CD4-positive, CD25-positive, alpha-beta regulatory T cell (primary cell): ENCODE results near the gene IMMP2L. TPM values are rescaled to one million over a fixed set of nuclear protein-coding genes. Genes with fewer than 3 reads are reported as not detected.
"Not testable (repeated sequence)": the region's sequence is repeated elsewhere in the genome, so short reads cannot be mapped to it uniquely, and the experiment has no call there.

Source experiments
- ATAC-seq, 2 donors: fragments of 150-1000 bp; cut with Tn5 transposase; one replicate each; pipeline ENCODE4 v1.10.0; 2021; ENCODE audit warnings: low read depth in 2 of 2, moderate number of reproducible peaks in 2 of 2, moderate library complexity in 1 of 2
- DNase-seq, 3 donors: peaks; one replicate each; pipeline versions ENCODE4 v3.0.0 to v3.0.0-alpha.2; 2012 to 2022; ENCODE audit warnings: mixed read lengths in 1 of 3
- H3K27ac ChIP-seq: one replicate; pipeline ENCODE4 v1.7.0; 2013; ENCODE audit warnings: mild to moderate bottlenecking, low read length; ENCODE audit not compliant: insufficient read depth, poor library complexity, severe bottlenecking
- H3K27me3 ChIP-seq: one replicate; pipeline ENCODE4 v1.7.0; 2013; ENCODE audit warnings: low read length; ENCODE audit not compliant: control insufficient read depth, insufficient read depth
- H3K36me3 ChIP-seq: one replicate; pipeline ENCODE4 v1.7.0; 2013; ENCODE audit warnings: mild to moderate bottlenecking, low read length, moderate library complexity; ENCODE audit not compliant: control insufficient read depth, insufficient read depth
- H3K4me1 ChIP-seq: 2 replicates; pipeline ENCODE4 v1.7.0; 2013; ENCODE audit warnings: mild to moderate bottlenecking, low read length; ENCODE audit not compliant: insufficient read depth, control insufficient read depth, poor library complexity, severe bottlenecking
- H3K4me3 ChIP-seq: one replicate; pipeline ENCODE4 v1.7.0; 2013; ENCODE audit warnings: low read depth, mild to moderate bottlenecking, low read length, moderate library complexity
- H3K9me3 ChIP-seq, 2 experiments: 1 replicate in 1 of 2; 2 replicates in 1 of 2; pipeline ENCODE4 v1.7.0; 2013; ENCODE audit warnings: low read length in 2 of 2, mild to moderate bottlenecking in 1 of 2, moderate library complexity in 1 of 2; ENCODE audit not compliant: control insufficient read depth in 2 of 2
- H3K27ac Mint-ChIP-seq, 3 donors: one replicate each; pipeline ENCODE4 v1.8.0; 2020 to 2022; ENCODE audit warnings: mild to moderate bottlenecking in 3 of 3, mixed read lengths in 3 of 3, moderate library complexity in 2 of 3
- H3K27me3 Mint-ChIP-seq: one replicate; pipeline ENCODE4 v1.8.0; 2022; ENCODE audit warnings: mild to moderate bottlenecking, mixed read lengths
- H3K36me3 Mint-ChIP-seq: one replicate; pipeline ENCODE4 v1.8.0; 2020; ENCODE audit warnings: mixed read lengths
- H3K4me1 Mint-ChIP-seq, 4 donors: one replicate each; pipeline ENCODE4 v1.8.0; 2020 to 2022; ENCODE audit warnings: mixed read lengths in 4 of 4, mild to moderate bottlenecking in 1 of 4
- H3K4me3 Mint-ChIP-seq, 4 donors: one replicate each; pipeline ENCODE4 v1.8.0; 2020 to 2022; ENCODE audit warnings: mild to moderate bottlenecking in 4 of 4, mixed read lengths in 4 of 4, moderate library complexity in 3 of 4
- H3K9me3 Mint-ChIP-seq, 7 donors: one replicate each; pipeline ENCODE4 v1.8.0; 2020 to 2022; ENCODE audit warnings: mixed read lengths in 7 of 7, mild to moderate bottlenecking in 3 of 7, moderate library complexity in 2 of 7
- polyA plus RNA-seq, 4 donors: library from polyadenylated mRNA; unstranded; fragments of 300-500 nt; fragmentation: Illumina TruSeq; gene quantifications; one replicate each; pipeline ENCODE4 v1.2.3, GENCODE V29; 2021
- total RNA-seq: library from RNA; stranded (reverse); gene quantifications from one replicate; pipeline ENCODE4 v1.2.3, GENCODE V29; 2022

The IMMP2L gene
- total and polyA plus RNA-seq, 5 donors from 2014 or later = 8.9 to 23.8 (median 17.1) TPM

GRCh38 chr7:111470998-111471397 is 91.3 kb downstream of the IMMP2L start:
- H3K4me1 ChIP-seq = no peaks in the 10 kb centered on the region
- H3K4me3 Mint-ChIP-seq = no peak overlapping the region
- no peaks in the 10 kb centered on the region for H3K27me3 Mint-ChIP-seq
- no peak overlapping the region for H3K27ac ChIP-seq
- H3K9me3 ChIP-seq = no peaks in the 10 kb centered on the region
- H3K36me3 Mint-ChIP-seq = peaks cover 11% of the 10 kb centered on the region
- H3K4me3 ChIP-seq = no peak overlapping the region
- no peaks in the 10 kb centered on the region for H3K36me3 ChIP-seq
- no peak for DNase-seq
- no peak overlapping the region for H3K27ac Mint-ChIP-seq
- H3K9me3 Mint-ChIP-seq = peaks cover 0 to 12% (median 5%) of the 10 kb centered on the region in 7 donors
- ATAC-seq = no peak
- H3K4me1 Mint-ChIP-seq = peaks cover 0 to 5% (median 0%) of the 10 kb centered on the region in 4 donors
- H3K27me3 ChIP-seq = no peaks in the 10 kb centered on the region

GRCh38 chr7:111469894-111470293 is 92.4 kb downstream of the IMMP2L start:
- Mint-ChIP-seq H3K36me3 (peaks cover 11% of the 10 kb centered on the region), H3K9me3 (peaks cover 0 to 12% (median 5%) of the 10 kb centered on the region in 7 donors)
- not testable (repeated sequence) for H3K27me3 Mint-ChIP-seq, H3K4me1 ChIP-seq, DNase-seq, H3K27ac Mint-ChIP-seq, H3K4me3 Mint-ChIP-seq, H3K9me3 ChIP-seq, H3K27ac ChIP-seq, H3K4me1 Mint-ChIP-seq, ATAC-seq, H3K27me3 ChIP-seq, H3K4me3 ChIP-seq, H3K36me3 ChIP-seq

- H3K36me3 ChIP-seq, ATAC-seq, H3K27ac Mint-ChIP-seq, H3K4me1 ChIP-seq, H3K4me1 Mint-ChIP-seq, H3K27me3 Mint-ChIP-seq, DNase-seq, H3K27me3 ChIP-seq, H3K4me3 ChIP-seq, H3K4me3 Mint-ChIP-seq, H3K9me3 Mint-ChIP-seq, H3K27ac ChIP-seq, H3K9me3 ChIP-seq: not testable (repeated sequence)
- peaks cover 11% of the 10 kb centered on the region for H3K36me3 Mint-ChIP-seq
Measured at GRCh38 chr7:111465774-111466173, 96.5 kb downstream of the IMMP2L start.

GRCh38 chr7:111460695-111461094 is 101.6 kb downstream of the IMMP2L start:
- Histone ChIP-seq H3K27me3 (no peaks in the 10 kb centered on the region), H3K4me3 (no peak overlapping the region), H3K4me1 (no peaks in the 10 kb centered on the region), H3K9me3 (no peaks in the 10 kb centered on the region), H3K27ac (no peak overlapping the region), H3K36me3 (no peaks in the 10 kb centered on the region)
- Mint-ChIP-seq H3K4me3 (no peak overlapping the region), H3K27ac (no peak overlapping the region), H3K4me1 (peaks cover 0 to 9% (median 6%) of the 10 kb centered on the region in 4 donors), H3K9me3 (peaks cover 0 to 2% (median 0%) of the 10 kb centered on the region in 7 donors), H3K36me3 (peaks cover 4% of the 10 kb centered on the region), H3K27me3 (no peaks in the 10 kb centered on the region)
- DNase-seq = no peak
- ATAC-seq = no peak

GRCh38 chr7:111459757-111460280 is 102.5 kb downstream of the IMMP2L start:
- H3K4me1 Mint-ChIP-seq = peaks cover 0 to 9% (median 6%) of the 10 kb centered on the region in 4 donors

GRCh38 chr7:111459065-111459756 is 103.1 kb downstream of the IMMP2L start:
- Mint-ChIP-seq H3K36me3 (peaks cover 4% of the 10 kb centered on the region), H3K9me3 (peaks cover 0 to 1% (median 0%) of the 10 kb centered on the region in 7 donors), H3K4me3 (no peak overlapping the region), H3K27me3 (no peaks in the 10 kb centered on the region), H3K27ac (no peak overlapping the region), H3K4me1 (peaks cover 0 to 9% (median 6%) of the 10 kb centered on the region in 4 donors)
- DNase-seq (no peak), ATAC-seq (no peak)
- H3K4me1 ChIP-seq = no peaks in the 10 kb centered on the region
- H3K36me3 ChIP-seq = no peaks in the 10 kb centered on the region
- no peak overlapping the region for H3K27ac ChIP-seq
- H3K9me3 ChIP-seq = no peaks in the 10 kb centered on the region
- H3K27me3 ChIP-seq = no peaks in the 10 kb centered on the region
- no peak overlapping the region for H3K4me3 ChIP-seq

More at GRCh38 chr7:111459757-111460280, 102.5 kb downstream of the IMMP2L start:
- Histone ChIP-seq H3K27ac (no peak overlapping the region), H3K27me3 (no peaks in the 10 kb centered on the region), H3K4me3 (no peak overlapping the region), H3K4me1 (no peaks in the 10 kb centered on the region), H3K36me3 (no peaks in the 10 kb centered on the region), H3K9me3 (no peaks in the 10 kb centered on the region)
- Mint-ChIP-seq H3K27ac (no peak overlapping the region), H3K36me3 (peaks cover 4% of the 10 kb centered on the region), H3K27me3 (no peaks in the 10 kb centered on the region), H3K4me3 (no peak overlapping the region), H3K9me3 (peaks cover 0 to 2% (median 0%) of the 10 kb centered on the region in 7 donors)
- no peak for ATAC-seq
- no peak for DNase-seq

GRCh38 chr7:111450705-111451104 is 111.6 kb downstream of the IMMP2L start:
- not testable (repeated sequence) for H3K27me3 ChIP-seq, ATAC-seq, H3K27ac ChIP-seq, H3K9me3 ChIP-seq, H3K9me3 Mint-ChIP-seq, H3K27me3 Mint-ChIP-seq, H3K36me3 Mint-ChIP-seq, H3K27ac Mint-ChIP-seq, DNase-seq, H3K4me3 Mint-ChIP-seq, H3K4me1 ChIP-seq, H3K4me1 Mint-ChIP-seq, H3K36me3 ChIP-seq, H3K4me3 ChIP-seq

GRCh38 chr7:111447502-111447901 is 114.8 kb downstream of the IMMP2L start:
- H3K36me3 Mint-ChIP-seq, H3K27ac Mint-ChIP-seq, H3K27me3 ChIP-seq, H3K27ac ChIP-seq, H3K27me3 Mint-ChIP-seq, ATAC-seq, H3K36me3 ChIP-seq, H3K9me3 ChIP-seq, H3K9me3 Mint-ChIP-seq, H3K4me3 ChIP-seq, H3K4me1 Mint-ChIP-seq, H3K4me1 ChIP-seq, H3K4me3 Mint-ChIP-seq, DNase-seq: not testable (repeated sequence)
